NB4 (cell line): ENCODE data around the gene PHF24.

Experiments
- DNase-seq: peaks from one replicate; pipeline ENCODE4 v3.0.0; 2010; ENCODE audit warnings: low read depth
- H3K4me3 ChIP-seq: one replicate; pipeline ENCODE4 v1.5.1; 2011; ENCODE audit warnings: mild to moderate bottlenecking, low read depth, low read length, moderate library complexity
- CTCF ChIP-seq: IDR thresholded peaks from one replicate; pipeline ENCODE4 v1.5.1; 2012; ENCODE audit warnings: low read depth, low read length
- MYC ChIP-seq: IDR thresholded peaks from 2 replicates; pipeline ENCODE4 v1.6.1; 2011; ENCODE audit warnings: low read depth, low read length
- POLR2A ChIP-seq: IDR thresholded peaks from 2 replicates; pipeline ENCODE4 v1.6.1; 2011; ENCODE audit warnings: mild to moderate bottlenecking; ENCODE audit not compliant: insufficient read length; ENCODE audit errors: extremely low read depth
- TF ChIP-seq, protein P1 (sequence below): IDR thresholded peaks from 2 replicates; pipeline ENCODE4 v1.6.1; 2011; ENCODE audit warnings: low read depth, low read length

The PHF24 gene

GRCh38 chr9:34982361-34982760, 24.3 kb downstream of the PHF24 start:
- TF ChIP-seq MYC = no peak
- no peak for TF ChIP-seq CTCF
- TF ChIP-seq, protein P1, sequence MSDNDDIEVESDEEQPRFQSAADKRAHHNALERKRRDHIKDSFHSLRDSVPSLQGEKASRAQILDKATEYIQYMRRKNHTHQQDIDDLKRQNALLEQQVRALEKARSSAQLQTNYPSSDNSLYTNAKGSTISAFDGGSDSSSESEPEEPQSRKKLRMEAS = no peak
- TF ChIP-seq POLR2A = no peak
- peak; percentile 85 for DNase-seq
- H3K4me3 ChIP-seq = no peak overlapping the region

GRCh38 chr9:34983209-34983608, 25.1 kb downstream of the PHF24 start:
- TF ChIP-seq MYC (peak; percentile 74), POLR2A (no peak)
- TF ChIP-seq, protein P1 = 0 out of 2 replicates have a peak, but pooled peaks have one; percentile 32
- H3K4me3 ChIP-seq = no peak overlapping the region
- peak; percentile 81 for DNase-seq

DNA sequence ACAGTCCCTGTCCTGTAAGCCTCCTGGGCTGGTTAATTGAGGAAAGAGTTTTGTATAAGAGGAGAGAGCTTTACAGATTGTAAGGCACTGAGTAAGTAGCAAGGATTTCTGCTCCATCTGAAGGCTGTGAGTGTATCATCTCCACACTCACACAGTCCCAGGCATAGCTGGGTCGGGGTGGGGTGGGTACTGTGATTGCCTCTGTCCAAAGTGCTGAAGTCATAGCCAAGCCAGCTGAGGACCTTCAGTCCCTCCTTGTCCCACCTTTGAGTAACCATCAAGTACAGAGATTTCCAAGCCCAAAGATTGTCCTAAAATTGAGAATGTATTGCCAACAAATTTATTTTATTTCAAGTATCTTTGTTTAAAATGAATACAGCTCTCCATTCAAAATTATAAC, 26.0 kb downstream of the PHF24 start:
- DNase-seq = peak; percentile 79
- H3K4me3 ChIP-seq = no peak overlapping the region
- TF ChIP-seq POLR2A = no peak
- TF ChIP-seq, protein P1 = 0 out of 2 replicates have a peak, but pooled peaks have one; percentile 1

GRCh38 chr9:34985311-34985899, 27.3 kb downstream of the PHF24 start:
- DNase-seq = peak; percentile 87
- no peak overlapping the region for H3K4me3 ChIP-seq
- no peak for TF ChIP-seq MYC
- peak; percentile 99 for TF ChIP-seq CTCF
- TF ChIP-seq, protein P1 = no peak
- TF ChIP-seq POLR2A = no peak

- peak; percentile 76 for DNase-seq
- no peak overlapping the region for H3K4me3 ChIP-seq
- TF ChIP-seq, protein P1 = no peak
- no peak for TF ChIP-seq CTCF
- no peak for TF ChIP-seq MYC
- TF ChIP-seq POLR2A = no peak
These were observed 28.5 kb downstream of the PHF24 start for GRCh38 chr9:34986540-34987047.

GRCh38 chr9:34987160-34987901, 29.2 kb downstream of the PHF24 start:
- no peak for DNase-seq
- TF ChIP-seq CTCF (no peak), POLR2A (no peak), MYC (no peak)
- TF ChIP-seq, protein P1 = no peak
- H3K4me3 ChIP-seq = no peak overlapping the region
